GM19328 (cell line): ENCODE results near the gene EP400.
"Not testable (repeated sequence)": the region's sequence is repeated elsewhere in the genome, so short reads cannot be mapped to it uniquely, and the experiment has no call there.

Experiments
- ATAC-seq: cut with Tn5 transposase; IDR thresholded peaks from one replicate; pipeline ENCODE4 v1.9.1; 2021; ENCODE audit warnings: mild to moderate bottlenecking, moderate library complexity; ENCODE audit not compliant: unreplicated experiment

The EP400 gene

DNA sequence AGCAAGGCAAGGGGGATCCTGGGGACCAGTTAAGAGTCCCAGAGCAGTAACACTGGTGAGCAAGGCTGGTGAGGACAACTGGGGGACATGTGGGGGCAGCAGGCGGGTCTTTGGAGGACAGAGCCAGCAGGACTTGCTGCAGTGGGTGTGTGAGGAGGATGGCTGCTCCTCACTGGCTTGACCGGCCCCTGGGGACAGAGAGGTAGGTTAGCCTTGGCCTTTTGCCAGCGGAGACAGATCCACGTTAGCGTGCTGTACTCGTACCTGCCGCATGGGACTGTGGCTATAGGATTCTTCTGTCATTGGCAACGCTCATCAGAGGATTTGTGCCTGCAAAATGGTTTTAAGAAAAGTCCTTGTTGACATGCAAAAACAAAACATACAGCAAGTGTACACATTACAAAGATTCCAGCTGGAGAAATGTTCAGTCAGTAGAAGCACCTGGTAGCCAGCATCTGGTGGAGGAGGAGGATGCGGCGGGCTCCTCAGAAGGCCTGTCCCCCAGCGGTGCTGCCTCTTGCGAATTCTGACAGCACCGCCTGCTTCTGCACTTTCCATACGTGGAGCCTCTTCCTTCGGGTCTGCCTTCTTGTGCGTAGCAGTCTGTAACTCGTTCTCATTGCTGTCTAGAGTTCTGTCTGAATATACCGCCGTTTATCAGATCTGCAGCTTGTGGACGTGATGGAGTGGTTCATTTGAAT, 91.3 kb downstream of the EP400 start:
- ATAC-seq: no peak

DNA sequence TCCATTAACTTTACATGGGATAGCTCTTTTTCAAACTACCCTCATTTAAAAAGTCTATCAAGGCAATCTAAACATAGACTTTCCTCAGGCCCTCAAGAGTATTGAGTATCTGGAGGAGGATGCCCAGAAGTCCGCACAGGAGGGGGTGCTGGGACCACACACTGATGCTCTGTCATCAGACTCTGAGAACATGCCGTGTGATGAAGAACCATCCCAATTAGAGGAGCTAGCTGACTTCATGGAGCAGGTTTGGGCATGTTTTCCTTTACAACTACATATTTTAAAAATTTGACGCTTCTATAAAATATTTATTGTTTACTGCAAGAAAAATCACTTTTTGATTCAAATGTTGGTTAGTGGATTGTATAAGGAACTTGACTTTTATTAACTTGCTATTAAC, 93.5 kb downstream of the EP400 start:
- ATAC-seq: no peak

DNA sequence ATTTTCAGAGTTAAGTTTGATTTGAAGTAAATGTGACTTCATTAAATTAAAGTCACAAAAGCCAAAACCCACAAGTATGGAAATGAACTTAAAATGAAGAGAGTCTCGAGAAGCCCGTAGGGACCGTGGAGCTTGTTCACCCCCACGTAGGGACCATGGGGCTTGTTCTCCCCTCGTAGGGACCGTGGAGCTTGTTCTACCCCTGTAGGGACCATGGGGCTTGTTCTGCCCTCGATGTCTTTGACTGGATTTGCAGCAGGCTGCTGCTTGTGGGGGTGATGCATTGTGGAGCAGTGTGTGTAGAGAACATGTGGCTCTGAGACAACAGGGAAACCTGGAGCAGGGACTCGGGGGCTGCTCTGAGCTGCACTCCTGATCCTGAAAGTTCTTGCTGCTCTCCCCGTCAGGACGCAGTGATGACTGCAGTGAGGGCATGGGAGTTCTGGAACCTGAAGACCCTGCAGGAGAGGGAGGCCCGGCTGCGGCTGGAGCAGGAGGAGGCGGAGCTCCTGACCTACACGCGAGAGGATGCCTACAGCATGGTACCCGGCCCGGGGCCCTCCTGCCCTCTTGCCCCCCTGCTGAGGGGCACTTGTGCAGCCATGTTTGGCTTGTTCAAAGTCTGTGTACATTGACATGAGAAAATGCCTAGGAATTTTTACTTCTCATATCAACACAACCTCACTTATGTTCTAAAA, 94.2 kb downstream of the EP400 start:
- ATAC-seq: no peak

DNA sequence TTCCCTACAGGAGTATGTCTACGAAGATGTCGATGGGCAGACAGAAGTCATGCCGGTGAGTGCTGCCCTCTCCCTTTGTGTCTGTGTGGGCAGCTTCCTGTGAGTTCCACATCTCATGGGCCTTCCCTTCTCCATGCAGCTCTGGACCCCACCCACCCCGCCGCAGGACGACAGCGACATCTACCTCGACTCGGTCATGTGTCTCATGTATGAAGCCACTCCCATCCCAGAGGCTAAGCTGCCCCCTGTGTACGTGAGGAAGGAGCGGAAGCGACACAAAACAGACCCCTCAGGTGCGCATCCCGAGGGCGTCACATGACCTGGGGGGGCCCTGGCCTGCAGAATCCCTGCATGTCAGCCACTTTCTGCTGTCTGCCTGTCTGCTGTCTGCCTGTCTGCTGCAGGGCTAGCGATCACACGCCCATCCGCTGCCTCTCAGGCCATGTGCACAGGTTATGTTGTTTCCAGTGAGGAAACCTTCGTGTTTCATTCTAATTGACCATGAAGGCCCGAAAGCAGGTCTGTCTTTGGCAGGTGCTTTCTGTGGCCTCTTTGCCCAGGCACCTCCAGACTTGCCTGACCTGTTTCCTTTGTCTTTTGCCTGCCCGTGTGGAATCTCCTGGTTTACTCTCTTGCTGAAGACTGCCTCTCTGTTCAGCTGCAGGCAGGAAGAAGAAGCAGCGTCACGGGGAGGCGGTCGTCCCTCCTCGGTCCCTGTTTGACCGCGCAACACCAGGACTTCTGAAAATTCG, 95.1 kb downstream of the EP400 start:
- ATAC-seq: no peak

DNA sequence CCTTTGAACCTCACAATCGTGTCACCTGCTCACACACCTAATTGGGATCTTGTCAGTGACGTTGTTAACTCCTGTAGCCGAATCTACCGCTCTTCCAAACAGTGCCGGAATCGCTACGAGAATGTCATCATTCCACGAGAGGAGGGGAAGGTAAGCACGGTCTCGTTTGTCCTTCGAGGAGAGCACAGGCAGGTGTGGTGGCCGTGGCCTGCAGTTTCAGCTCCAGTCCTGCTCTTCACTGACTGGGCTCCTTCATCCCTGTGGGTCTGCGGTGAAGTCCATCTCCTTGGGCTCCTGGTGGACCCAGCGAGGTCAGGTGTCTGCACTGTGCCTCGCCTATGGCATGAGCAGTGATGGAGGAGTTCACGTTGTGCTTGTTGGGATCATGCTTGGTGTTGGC, 96.0 kb downstream of the EP400 start:
- no peak for ATAC-seq

DNA sequence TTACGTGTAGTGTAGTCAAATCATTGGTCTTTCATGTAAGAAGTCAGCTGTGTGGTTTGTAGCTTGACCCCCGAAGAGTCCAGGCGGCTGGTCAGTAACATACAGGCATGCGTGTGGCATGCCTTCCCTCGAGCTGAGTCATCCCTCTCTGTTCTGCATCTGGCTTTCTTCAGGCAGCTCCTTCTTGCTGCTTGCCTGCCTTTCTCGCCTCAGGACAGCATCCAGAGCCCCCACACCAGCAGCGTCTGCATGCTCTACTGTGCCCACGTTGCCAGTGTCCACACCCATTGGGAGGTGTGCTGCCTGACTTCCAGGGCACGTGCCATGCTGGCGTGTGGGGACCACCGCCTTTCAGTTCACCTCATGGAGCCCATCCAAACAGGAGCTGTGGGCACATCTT, 96.8 kb downstream of the EP400 start:
- ATAC-seq: no peak

DNA sequence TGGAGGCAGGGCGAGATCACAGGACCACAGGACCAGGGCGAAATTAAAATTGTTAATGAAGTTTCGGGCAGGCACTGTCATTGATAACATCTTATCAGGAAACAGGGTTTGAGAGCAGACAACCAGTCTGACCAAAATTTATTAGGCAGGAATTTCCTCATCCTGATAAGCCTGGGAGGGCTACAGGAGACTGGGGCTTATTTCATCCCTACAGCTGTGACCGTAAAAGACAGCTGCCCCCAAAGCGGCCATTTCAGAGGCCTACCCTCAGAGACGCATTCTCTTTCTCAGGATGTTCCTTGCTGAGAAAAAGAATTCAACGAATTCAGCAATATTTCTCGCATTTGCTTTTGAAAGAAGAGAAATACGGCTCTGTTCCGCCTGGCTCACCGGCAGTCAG, 97.9 kb downstream of the EP400 start:
- ATAC-seq: not testable (repeated sequence)

DNA sequence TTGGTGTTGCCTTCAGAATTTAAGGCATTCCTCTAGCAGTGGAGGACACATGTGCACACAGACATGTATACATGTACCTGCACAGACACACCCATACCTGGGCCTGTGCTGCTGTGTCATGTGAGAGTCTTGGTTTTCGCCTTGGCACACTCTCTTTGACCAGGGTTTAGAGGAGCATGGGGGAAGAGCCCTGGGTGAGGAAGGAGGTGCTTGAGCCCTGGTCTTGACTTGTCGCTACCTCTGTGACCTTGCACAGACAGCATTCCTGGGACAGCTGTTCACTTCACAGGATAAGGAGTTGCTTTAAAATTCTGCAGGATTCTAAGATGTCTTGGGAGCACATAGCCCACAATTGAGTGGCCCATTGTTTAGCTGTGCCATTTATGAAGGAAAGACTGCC, 99.7 kb downstream of the EP400 start:
- ATAC-seq: no peak

DNA sequence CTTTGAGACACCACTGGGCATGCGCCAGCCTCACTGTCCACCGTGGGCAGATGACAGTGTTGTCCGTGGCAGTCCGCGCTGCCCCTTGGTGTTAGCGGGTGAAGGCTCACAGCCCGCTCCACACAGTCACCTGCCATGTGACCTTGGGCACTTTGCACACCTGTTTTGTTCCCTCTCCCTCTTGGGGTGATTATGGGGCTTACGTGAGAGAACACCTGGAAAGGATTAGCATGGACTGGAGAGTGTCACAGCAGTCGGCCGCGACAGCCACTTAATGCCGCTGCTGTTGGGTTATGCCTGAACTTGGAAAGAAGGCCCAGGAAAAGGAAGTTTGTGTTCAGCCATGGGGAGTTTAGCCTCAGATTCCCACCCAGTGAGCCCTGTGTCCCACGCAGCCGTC, 100.1 kb downstream of the EP400 start:
- no peak for ATAC-seq

DNA sequence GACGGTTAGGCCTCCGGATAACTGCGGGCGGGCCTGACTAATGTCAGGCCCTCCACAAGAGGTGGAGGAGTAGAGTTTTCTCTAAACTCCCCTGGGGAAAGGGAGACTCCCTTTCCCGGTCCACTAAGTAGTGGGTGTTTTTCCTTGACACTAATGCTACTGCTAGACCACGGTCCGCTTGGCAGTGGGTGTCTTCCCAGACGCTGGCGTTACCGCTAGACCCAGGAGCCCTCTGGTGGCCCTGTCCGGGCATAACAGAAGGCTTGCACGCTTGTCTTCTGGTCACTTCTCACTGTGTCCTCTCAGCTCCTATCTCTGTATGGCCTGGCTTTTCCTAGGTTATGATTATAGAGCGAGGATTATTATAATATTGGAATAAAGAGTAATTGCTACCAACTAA, 102.0 kb downstream of the EP400 start:
- not testable (repeated sequence) for ATAC-seq

DNA sequence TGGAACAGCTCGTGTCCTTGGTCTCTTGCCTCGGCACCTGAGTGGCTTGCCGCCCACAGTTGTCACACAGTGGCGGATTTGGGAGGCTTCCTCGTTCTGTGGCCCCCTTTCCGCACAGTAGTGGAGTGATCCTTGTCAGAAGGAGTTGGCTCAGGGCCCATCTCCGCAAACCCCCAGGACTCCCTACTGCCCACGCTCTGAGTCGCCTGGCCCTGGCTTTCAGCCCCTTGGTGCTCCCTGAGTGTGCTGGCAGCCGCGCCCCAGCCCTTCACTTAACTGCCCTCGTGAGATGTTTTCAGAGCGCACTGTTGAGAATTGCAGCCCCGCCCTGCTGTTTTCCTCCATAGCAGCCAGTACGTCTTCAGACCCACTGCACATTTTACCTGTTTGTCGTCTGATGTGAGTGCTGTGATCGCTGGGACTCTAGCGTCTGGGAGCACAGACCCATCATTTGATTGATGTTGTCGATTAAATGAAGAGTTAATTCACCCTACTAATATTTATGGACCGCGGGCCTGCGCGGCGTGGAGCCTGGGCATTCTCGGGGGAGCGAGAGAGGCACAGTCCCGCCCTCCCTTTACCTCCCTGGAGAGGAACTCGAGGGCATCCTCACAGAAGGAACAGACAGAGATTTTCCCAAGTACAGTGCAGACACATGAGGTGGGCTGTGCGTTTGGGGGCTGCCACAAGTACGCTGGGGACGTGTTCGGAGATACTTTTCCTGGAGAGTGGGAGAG, 102.6 kb downstream of the EP400 start:
- no peak for ATAC-seq

DNA sequence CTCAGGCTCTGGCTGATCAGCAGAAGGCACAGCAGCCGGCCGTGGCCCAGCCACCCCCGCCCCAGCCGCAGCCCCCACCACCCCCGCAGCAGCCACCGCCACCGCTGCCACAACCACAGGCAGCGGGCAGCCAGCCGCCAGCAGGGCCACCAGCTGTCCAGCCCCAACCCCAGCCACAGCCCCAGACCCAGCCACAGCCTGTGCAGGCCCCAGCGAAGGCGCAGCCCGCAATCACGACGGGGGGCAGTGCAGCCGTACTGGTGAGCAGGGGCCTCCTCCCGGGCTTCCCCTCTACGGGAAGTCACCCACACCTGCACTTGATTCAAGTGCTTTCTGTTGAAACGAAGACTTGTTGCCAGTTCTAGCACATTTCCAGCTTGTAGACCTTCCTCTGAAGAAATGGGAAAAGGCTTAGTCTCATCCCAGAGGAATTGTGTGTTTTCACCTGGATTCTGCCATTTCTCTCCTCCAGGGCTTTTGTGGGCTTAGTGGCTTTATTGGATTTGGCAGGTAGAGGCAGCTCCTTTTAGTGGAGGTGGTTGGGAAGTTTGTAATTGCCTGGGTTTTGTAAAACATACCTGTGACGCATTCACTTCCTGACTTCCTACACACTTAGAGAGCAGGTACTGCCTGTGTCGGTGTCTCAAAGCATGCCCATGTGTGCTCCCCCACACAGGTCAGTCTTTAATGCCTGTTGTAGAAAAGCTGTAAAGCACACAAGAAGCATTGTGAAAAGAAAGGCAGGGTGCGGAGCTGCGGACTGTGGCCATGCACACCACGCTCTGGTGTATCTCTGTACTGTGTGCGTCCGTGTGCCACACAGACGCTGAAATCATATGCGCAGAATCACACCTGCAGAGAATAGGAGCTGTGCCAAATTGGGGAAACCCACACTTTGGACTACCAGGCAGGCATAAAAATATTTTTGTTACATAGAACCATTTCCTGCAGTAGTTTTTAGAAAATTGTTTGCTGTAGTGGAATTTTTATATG, 103.9 kb downstream of the EP400 start:
- ATAC-seq: no peak

DNA sequence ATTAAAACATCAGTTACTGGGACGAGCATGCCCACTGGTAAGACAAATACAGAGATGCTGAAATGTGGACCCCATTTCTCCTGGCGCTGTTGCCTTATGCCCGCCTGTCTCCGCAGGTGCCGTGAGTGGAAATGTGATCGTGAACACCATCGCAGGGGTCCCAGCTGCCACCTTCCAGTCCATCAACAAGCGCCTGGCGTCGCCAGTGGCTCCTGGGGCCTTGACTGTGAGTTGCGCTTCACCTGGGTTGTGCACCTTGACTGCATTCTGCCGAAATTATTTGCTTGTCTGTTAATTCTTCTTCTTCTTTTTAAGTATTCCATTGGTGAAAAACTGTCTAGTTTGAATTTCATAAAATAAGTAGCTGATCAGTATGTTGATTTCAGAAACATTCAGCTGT, 105.2 kb downstream of the EP400 start:
- no peak for ATAC-seq

DNA sequence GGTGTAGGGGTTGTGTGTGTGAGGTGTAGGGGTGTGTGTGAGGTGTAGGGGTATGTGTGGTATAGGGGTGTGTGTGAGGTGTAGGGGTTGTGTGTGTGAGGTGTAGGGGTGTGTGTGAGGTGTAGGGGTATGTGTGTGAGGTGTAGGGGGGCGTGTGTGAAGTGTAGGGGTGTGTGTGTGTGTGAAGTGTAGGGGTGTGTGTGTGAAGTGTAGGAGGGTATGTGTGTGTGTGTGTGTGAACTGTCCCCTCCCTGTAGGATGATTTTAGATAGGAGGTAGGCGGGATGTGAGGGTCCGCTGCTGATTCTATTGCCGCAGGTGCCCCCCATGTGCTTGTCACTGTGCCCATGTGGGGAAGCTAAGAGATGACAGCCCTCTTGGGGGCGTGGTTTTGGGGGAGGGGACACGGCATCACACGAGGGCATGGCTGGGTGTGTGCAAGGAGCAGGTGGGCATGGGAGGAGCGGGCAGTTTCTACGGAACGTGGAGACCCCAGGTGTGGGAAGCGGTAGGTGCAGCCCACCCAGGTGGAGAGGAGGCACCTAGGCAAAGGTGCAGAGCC, 105.9 kb downstream of the EP400 start:
- no peak for ATAC-seq

DNA sequence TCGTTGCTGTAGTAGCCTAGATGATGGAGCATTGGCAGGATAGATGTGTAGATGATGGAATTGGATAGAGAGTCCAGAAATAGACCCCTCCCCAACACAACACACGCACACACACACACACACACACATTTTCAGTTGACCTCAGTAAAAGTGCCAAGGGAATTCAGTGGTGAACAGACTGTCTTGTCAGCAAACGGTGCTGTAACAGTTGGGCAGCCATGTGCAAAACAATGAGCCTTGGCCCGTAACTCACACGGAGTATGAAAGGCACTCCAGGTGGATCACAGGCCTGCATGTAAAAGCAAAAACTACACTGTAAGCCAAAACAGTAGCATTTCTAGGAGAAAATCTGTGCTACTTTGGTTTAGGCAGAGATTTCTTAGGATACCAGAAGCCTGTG, 106.6 kb downstream of the EP400 start:
- no peak for ATAC-seq

DNA sequence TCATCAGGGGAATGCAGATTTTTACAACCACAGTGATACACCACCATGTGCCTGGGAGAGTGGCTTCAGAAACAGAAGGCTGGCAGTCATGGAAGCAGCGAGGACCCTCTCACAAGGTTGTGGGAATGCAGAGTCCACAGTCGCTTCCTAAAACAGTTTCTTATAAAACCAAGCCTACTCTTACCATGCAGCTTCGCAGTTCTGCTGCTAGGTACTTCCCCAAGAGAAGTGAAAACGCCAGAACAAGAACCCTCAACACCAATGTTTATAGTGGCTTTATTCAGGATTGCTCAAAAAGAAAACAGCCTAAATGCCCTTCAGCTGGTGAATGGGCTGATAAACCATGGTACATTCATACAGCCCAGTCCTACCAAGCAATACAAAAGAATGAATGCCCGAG, 107.2 kb downstream of the EP400 start:
- no peak for ATAC-seq

DNA sequence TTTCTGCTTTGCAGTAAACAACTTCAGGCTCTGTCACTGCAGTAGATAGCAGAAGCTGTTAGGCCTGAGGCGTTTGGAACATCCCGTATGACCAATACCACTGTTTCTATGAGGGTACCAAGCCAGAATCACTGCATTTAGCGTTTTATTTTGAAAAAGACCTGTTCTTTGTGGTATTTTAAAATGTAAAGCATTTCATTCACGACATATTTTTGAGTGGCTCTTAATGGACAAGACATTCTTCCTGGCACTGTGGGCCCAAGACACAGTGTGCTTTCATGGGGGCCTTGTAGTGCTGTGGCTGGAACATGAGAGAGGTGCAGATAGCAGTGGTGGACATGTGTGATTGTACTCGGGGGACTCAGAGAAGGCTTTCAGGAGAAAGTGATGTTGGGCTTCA, 107.9 kb downstream of the EP400 start:
- ATAC-seq: no peak

DNA sequence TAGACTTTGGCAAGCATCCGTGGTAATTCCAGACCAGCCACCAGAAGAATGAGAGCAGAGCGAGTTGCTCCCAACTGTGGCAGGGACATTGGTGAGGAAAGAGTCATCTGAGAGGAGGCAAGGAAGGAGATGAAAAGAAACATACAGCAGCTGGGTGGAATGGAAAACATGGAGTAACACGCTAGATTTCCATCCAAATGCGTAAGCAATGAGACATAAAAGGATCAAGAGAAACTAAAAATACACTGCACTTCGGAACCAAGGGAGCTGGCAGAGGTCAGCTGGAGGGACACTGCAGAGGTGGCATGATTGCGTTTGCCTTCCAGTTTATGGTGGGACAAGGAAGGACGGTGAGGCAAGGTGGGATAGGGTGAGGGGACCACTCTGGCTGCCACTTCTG, 111.5 kb downstream of the EP400 start:
- ATAC-seq: no peak

DNA sequence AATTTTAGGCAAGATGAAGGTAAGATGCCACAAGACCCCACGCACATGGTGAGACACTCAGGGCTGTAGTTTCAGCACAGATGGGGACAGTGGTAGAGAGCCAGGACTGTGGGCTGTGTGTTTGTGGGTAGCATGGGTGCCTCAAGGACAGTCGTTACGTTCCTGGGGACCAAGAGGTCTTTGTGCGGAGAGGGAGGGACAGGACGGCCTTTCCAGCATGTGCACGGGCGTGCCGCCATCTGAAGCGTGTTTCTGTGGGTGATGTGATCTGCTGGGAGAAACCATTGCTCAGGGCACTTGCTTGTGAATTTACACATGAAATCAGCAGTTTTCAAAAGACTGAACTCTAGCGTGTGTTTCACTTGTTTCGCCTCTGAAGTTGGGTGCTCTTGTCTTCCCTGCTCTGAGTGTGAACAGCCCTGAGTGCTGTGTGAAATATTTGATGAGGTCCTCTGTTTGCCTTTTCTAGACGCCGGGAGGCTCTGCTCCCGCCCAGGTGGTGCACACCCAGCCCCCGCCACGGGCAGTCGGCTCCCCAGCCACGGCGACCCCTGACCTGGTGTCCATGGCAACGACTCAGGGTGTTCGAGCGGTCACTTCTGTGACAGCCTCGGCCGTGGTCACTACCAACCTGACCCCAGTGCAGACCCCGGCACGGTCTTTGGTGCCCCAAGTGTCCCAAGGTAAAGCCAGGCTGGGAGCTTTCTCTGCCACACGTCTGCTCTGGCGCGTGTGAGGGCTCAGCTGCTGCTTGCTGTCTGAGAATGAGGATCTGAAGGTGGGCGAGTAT, 112.1 kb downstream of the EP400 start:
- ATAC-seq: no peak
